ENCODE measurements around the gene AKT2. TPM values are rescaled to one million over a fixed set of nuclear protein-coding genes. Genes with fewer than 3 reads are reported as not detected.

AKT2 gene
- total RNA-seq, 4 donors from 2014 or later = 63.2 to 266 (median 138) TPM

GRCh38 chr19:40315812-40316470, 30.8 kb upstream of the AKT2 start:
- in situ Hi-C loops (cut with MboI; ENCODE audit: low pct_ligation_motif_present in 1 of 4, low pct_unique_long_range_greater_than_20kb in 1 of 4, low sequenced_read_pairs in 3 of 4) = loop anchor here in 1 of 4 donors (25.0 kb wide), 1 partner anchor 271 kb away; the partner anchor contains the start of gene SHKBP1
- DNase-seq = no peak
- H3K36me3 ChIP-seq = peaks cover 0 to 12% (median 0%) of the 10 kb centered on the region in 4 donors
- no peaks in the 10 kb centered on the region for H3K9me3 ChIP-seq
- H3K4me3 ChIP-seq = no peak overlapping the region
- no peaks in the 10 kb centered on the region for H3K27me3 ChIP-seq
- WGBS, 2 donors (ENCODE audit: low coverage in 1 of 2) = 80 to 100% methylated on average over 1 to 5 of the region's 5 CpGs
- no peak for TF ChIP-seq POLR2AphosphoS5 (IDR thresholded peaks at IDR 0.05)
- no peak for TF ChIP-seq EP300 (IDR thresholded peaks at IDR 0.05; ENCODE audit: low read depth)
- TF ChIP-seq POLR2A (IDR thresholded peaks at IDR 0.05) = no peak
- TF ChIP-seq CTCF (IDR thresholded peaks at IDR 0.05) = no peak
- no peak overlapping the region for H3K27ac ChIP-seq
- intact Hi-C loops (cut with DNase I; ENCODE audit: low total_unique reads) = no loop called here
- H3K4me1 ChIP-seq = no peaks in the 10 kb centered on the region

GRCh38 chr19:40314656-40315055, 29.5 kb upstream of the AKT2 start:
- Histone ChIP-seq H3K27me3 (no peaks in the 10 kb centered on the region), H3K4me1 (no peaks in the 10 kb centered on the region), H3K27ac (no peak overlapping the region), H3K36me3 (peaks cover 0 to 9% (median 0%) of the 10 kb centered on the region in 4 donors), H3K9me3 (no peaks in the 10 kb centered on the region), H3K4me3 (no peak overlapping the region)
- no peak for DNase-seq
- in situ Hi-C loops (cut with MboI; ENCODE audit: low pct_ligation_motif_present in 1 of 4, low pct_unique_long_range_greater_than_20kb in 1 of 4, low sequenced_read_pairs in 3 of 4) = loop anchor here in 1 of 4 donors (25.0 kb wide), 1 partner anchor 273 kb away; the partner anchor contains the start of gene SHKBP1
- WGBS, 2 donors (ENCODE audit: low coverage in 1 of 2) = 84 to 94% methylated on average over 2 of the region's 2 CpGs
- intact Hi-C loops (cut with DNase I; ENCODE audit: low total_unique reads) = no loop called here
- TF ChIP-seq POLR2A (IDR thresholded peaks at IDR 0.05) (no peak), CTCF (IDR thresholded peaks at IDR 0.05) (no peak)

GRCh38 chr19:40313229-40313983, 28.3 kb upstream of the AKT2 start:
- Histone ChIP-seq H3K27me3 (no peaks in the 10 kb centered on the region), H3K4me1 (no peaks in the 10 kb centered on the region), H3K9me3 (no peaks in the 10 kb centered on the region), H3K36me3 (peaks cover 0 to 5% (median 0%) of the 10 kb centered on the region in 4 donors), H3K4me3 (no peak overlapping the region), H3K27ac (no peak overlapping the region)
- 93 to 100% methylated on average over 6 to 9 of the region's 9 CpGs for WGBS, 2 donors (ENCODE audit: low coverage in 1 of 2)
- in situ Hi-C loops (cut with MboI; ENCODE audit: low pct_ligation_motif_present in 1 of 4, low pct_unique_long_range_greater_than_20kb in 1 of 4, low sequenced_read_pairs in 3 of 4) (loop anchor here in 1 of 4 donors (25.0 kb wide), 1 partner anchor 274 kb away; the partner anchor contains the start of gene SHKBP1), intact Hi-C loops (cut with DNase I; ENCODE audit: low total_unique reads) (no loop called here)
- TF ChIP-seq POLR2A (IDR thresholded peaks at IDR 0.05) (no peak), EP300 (IDR thresholded peaks at IDR 0.05; ENCODE audit: low read depth) (no peak), POLR2AphosphoS5 (IDR thresholded peaks at IDR 0.05) (no peak), CTCF (IDR thresholded peaks at IDR 0.05) (no peak)
- DNase-seq = no peak

- H3K27me3 ChIP-seq = no peaks in the 10 kb centered on the region
- no peak for DNase-seq
- no peaks in the 10 kb centered on the region for H3K9me3 ChIP-seq
- intact Hi-C loops (cut with DNase I; ENCODE audit: low total_unique reads) (no loop called here), in situ Hi-C loops (cut with MboI; ENCODE audit: low pct_ligation_motif_present in 1 of 4, low pct_unique_long_range_greater_than_20kb in 1 of 4, low sequenced_read_pairs in 3 of 4) (loop anchor here in 1 of 4 donors (25.0 kb wide), 1 partner anchor 275 kb away; the partner anchor contains the start of gene SHKBP1)
- 39 to 83% methylated on average over 2 of the region's 2 CpGs for WGBS, 2 donors (ENCODE audit: low coverage in 1 of 2)
- H3K4me1 ChIP-seq = no peaks in the 10 kb centered on the region
- no peak overlapping the region for H3K27ac ChIP-seq
- no peaks in the 10 kb centered on the region for H3K36me3 ChIP-seq
- TF ChIP-seq POLR2AphosphoS5 (IDR thresholded peaks at IDR 0.05) (no peak), CTCF (IDR thresholded peaks at IDR 0.05) (no peak), EP300 (IDR thresholded peaks at IDR 0.05; ENCODE audit: low read depth) (no peak), POLR2A (IDR thresholded peaks at IDR 0.05) (no peak)
- H3K4me3 ChIP-seq = no peak overlapping the region
Observed at GRCh38 chr19:40312533-40312932, 27.4 kb upstream of the AKT2 start.

All from transverse colon (tissue), 4 donors.